ENCODE results near the gene CDK14.
A peak's percentile ranks its signal among the peaks of the same experiment; 100 is the strongest.

Gene CDK14

DNA sequence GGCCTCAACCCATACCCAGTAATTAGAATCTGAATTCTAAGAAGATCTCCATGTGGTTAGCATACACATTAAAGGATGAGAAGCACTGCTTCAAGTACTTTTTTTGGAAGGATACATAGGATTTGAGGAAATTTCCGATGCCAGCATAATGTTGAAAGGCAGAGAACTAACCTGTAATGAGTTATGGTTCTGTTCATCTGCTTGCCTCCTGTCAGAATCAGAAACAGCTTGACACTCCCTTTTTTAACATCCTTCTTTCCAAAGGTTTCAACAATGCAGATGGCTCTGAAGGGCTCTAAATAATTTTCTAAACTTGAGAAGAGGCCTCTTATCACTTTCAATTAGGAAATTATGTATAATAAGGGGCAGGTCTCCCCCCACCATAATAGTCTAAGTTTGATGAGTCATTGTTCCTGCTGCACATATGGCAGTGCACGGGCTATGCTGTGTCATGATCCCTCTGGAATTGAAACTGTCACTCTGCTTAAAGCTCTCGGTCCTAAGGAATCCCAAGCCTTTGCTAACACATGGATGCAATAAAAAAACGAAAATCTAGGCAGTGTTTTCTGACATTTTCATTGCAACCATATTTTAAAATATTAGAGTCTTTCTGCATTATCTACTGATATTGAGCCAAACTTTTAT lies 376.9 kb downstream of the CDK14 start:
- DNase-seq, result no peak

DNA sequence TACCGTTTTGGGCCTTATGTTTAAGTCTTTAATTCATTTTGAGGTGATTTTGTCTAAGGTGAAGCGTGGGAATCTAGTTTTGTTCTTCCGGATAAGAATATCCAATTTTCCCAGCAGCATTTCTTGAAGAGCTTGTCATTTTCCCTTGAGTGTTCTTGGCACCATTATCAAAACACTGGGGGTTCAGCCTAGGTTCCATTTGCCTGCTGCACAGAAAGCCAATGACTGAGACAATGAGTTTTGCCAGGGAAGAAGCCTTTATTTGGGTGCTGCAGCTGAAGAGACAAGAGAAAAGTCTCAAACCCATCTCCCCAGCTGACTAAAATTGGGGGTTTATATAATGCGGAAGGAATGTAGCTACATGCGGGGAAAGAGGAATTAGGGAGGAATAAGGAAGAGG lies 380.9 kb downstream of the CDK14 start:
- no peak for DNase-seq

DNA sequence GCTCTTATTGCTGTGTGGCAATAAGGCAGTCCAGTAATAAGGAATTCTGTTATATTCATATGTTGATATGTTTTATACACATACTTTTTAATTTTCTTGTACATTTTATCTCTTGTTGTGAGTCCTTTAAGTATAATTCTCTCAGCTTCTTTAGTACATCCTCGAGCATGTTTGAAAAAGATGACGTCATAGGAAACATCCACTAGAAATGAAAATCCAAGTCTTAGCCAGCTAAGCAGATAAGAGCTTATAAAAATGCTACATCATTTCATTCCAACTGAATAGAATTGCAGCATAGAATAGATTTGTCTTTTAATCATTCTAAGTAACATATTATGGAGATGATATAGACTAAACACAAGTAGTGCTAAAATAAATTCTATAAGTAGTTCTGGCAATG lies 384.4 kb downstream of the CDK14 start:
- DNase-seq, result no peak

DNA sequence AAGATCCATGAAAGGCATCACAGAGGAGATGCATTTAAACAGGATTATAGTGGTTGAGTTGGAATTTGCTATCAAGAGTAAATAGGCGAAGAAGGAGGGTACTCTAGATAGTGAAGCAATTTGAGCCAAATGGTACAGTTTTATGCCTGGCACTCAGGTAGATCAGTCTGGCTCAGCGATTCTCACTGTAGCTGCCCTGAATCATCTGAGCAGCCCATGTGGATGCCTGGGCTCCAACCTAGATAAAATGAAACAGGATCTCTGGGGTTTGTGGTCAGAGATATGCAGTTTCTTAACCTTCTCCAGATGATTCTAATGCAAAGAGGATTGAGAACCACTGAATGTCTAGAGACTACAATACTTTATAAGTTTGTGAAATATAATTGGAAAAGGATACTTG lies 386.1 kb downstream of the CDK14 start:
- DNase-seq, result no peak

DNA sequence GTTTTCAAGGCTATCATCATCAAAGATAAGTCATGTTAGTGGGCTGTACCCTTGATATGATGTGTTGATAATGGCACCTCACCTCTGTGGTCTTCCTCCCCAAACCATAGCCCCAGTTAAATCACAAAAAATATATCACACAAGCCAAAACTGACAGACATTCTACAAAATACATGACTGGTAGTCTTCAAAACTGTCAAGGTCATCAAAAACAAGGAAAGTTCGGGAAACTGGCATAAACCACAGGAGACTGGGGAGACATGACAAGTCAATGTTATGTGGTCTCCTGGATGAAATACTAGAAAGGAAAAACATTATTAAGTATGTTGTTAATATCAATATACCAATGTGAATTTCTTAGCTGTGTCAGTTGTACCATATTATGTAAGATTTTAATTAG lies 388.6 kb downstream of the CDK14 start:
- DNase-seq, result no peak

DNA sequence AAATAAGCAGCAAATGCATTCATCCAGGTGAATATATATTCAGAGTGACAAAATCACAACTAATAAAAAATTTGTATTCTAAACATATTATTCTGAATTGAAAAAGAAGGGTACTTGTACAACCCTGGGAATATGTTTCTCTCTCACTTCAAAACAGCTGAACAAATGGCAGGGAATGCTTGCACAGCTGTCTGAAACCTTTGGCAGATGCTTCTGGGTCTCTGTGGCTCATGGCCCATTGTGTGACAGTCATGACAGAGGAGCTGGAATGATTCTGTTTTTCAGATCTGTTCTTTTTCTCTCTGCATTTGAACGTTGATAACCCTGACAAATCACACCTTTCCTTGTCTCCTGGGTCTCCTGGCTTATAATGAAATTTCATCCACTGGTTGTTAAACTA lies 392.4 kb downstream of the CDK14 start:
- peak; percentile 32 for DNase-seq

DNA sequence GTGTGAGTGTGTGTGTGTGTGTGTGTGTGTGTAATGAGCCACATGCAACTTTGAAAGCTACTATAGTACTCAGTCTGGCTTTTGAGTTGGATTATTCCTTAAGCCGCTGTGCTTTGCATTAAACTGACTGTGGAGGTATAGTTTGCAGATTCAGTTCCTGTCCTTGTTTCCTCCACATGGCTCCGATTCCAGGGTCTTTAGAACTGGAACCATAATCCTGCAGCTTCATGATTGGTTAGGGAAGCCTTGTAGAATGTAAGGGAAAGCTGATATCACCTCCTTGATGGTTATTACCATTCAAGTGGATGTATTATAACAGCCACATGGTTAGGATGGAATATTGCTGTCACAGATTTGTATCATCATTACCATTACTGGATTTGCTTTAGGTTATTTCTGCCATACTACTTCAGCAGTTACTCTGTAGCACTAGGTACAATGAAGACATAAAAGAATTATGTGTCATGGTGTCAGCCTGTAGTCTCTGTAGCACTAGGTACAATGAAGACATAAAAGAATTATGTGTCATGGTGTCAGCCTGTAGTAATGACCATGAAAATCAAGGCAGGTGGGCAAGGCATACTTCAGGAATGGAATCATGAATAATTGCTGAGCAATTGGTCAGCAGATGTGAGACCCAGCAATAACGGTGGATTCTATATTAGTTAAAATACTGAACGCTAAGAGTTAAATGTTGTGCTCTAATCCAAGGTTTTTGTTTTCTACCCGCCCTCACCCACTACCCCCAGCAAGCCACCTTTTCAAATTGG lies 393.1 kb downstream of the CDK14 start:
- DNase-seq, result peak; percentile 0

DNA sequence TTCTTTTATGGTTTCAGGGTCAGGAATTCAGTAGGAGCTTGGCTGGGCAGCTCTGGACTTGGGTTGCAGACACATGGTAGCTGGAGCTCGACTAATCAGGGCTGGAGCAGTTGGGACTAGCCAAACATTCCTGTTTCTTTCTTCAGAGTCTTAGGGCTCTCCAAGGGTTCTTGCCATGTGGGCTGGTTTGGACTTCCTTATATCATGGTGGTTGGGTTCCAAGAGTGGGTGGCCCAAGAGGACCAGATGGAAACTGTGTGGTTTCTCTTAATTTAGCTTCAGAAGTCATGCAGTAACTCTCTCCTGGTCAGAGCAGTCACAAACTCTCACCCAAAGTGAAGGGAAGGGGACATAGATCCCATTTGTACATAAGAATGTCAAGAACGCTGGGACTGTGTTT lies 398.0 kb downstream of the CDK14 start:
- no peak for DNase-seq

DNA sequence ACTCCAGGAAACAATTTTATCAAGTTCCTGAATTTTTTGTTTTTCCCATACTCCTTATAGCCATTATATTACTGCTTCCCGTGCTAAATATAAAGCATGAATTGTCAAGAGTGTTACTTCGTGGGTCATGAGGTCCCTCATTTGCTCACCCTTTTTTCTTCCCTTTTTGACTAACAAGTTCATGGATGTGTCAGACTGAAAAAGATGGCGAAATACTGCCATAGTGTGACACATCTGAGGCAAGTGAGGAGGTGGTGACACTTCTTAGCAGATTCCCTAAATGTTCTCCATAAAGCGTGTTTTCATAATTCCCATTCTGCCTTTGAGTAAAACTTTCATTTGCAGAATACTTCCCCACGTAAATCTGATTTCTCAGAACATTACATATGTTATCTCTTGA lies 398.5 kb downstream of the CDK14 start:
- no peak for DNase-seq

DNA sequence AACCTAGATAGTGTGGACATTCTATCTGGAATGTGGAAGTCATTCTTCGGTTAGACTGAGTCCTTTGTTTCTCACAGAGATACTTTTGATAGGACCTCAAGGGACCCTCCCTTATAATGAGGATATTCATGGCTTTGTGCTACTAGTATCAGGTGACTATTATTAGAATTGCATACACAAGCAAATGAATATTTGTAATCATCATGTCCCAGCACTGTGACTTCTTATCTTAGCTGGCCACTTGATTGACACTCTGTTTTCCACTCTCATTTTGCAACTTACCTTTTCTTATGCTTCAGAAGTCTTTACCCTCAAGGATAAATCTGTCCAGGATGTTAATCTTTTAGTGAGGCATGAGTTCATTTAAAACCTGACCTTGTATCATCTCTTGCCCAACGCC lies 399.9 kb downstream of the CDK14 start:
- DNase-seq, result no peak

DNA sequence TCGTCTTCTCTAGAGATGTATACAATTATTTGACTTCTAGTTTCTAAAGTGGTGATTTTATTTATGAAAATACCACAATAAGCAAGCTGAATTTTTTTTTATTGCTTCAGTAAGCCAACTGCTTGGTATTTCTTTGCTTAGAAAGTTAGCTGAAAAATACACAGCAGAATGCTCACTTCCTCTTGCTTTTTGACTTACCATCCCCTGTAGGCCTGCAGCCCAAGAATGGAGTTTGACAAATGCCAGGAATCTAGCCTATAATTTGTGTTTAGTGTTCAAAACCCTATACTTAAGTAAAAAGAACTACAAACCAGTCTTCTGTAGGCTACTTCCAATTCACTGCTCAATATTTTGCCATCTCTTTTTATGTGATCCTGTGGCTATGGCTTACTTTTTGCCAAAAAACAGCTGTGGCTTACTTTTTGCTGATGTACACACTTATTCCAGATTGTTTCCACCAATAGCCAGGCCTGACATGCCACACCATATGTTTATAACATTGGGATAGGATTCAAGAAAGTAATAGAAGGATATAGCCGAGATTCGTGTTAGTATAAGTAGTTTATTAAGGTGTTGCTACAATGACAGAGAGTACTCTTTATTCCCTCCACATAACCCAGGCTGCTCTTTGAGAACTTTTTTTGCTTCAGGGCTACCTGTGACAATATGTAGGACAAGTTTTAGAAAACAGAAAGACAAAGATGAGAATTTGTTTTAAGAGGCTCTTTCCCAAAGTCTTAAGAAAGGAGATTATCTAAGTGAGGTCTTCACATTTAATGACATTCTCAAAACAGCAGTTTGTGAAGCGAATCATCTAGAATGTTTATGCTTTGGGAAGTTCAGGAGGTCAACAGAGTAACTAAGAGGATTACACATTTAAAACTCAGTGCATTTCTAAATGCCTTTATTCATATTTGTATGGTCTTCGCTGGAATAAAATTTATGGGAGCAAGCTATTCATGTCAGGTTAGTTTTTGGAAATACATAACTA lies 404.2 kb downstream of the CDK14 start:
- DNase-seq, result no peak

DNA sequence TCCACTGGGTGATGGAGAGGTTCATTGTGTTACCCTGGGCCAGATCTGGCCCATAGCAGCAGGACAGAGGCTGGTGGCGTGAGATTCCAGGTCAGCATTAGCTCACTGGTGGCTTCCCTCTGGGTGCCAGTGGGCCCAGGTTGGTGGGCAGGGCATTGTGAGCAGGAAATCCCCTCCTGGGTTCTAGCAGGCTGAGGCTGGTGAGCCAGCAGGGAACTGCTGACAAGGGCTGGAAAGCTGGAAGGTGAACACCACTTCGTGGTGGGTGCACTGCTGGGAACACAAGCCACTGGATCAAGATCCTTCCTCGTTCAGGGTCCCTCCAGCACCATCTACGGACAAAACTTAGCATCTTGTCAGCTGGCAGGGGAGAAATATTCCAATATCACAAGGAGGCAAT lies 408.9 kb downstream of the CDK14 start:
- DNase-seq, result no peak

DNA sequence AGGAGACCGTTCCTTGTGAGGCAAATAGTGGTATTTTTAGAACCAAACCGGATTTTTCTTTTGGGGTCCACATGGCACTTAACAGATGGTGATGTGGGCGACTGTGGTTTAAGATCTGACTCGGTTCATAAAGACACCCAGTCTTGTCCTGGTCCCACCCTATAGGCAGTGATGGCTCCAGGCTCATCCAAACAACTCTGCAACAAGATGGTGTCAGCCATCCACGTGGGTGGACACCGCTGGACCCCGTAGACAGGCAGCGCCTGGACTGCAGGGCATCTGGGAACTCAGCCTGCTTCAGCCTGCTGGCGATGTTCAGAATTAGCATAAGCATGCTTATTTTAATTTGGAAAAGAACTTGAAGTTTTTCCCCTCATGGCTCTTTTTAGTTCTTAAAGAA lies 409.7 kb downstream of the CDK14 start:
- DNase-seq, result no peak

DNA sequence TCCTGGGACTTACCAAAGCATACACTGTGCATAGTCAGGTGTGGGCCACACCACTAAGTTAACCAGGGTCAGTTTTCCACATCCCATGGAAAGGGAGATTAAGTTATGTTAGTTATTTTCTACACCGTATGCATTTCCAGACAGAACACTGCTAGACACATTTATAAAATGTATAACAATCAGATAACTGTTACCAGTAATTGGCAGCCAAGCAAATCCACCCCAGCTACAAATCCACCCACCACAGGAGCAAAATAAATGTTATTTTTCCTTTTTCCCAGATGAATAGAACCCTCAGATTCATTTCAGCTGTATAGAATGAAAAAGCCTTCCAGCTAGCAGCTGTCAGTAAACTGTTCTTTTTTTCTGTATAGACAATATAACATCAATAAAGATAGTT lies 411.2 kb downstream of the CDK14 start:
- DNase-seq, result no peak

DNA sequence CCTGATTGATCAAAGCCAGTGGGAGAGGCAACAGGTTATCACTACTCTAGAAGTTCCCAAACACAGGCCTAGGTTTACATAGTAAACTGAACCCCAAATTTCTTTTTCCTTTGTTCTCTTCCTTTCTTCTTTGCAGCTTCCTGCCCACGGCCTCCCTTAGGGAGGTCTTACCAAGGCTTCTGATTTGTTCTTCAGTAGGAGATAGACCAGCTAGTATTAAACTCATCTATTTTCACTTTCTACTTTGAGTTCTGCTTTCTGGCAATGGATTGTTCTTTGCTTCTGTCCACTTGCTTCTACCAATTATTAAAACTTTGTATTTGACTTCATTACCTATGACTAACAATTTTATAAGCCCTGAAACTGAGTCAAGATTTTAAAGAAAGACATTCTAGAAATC lies 417.0 kb downstream of the CDK14 start:
- DNase-seq, result no peak

DNA sequence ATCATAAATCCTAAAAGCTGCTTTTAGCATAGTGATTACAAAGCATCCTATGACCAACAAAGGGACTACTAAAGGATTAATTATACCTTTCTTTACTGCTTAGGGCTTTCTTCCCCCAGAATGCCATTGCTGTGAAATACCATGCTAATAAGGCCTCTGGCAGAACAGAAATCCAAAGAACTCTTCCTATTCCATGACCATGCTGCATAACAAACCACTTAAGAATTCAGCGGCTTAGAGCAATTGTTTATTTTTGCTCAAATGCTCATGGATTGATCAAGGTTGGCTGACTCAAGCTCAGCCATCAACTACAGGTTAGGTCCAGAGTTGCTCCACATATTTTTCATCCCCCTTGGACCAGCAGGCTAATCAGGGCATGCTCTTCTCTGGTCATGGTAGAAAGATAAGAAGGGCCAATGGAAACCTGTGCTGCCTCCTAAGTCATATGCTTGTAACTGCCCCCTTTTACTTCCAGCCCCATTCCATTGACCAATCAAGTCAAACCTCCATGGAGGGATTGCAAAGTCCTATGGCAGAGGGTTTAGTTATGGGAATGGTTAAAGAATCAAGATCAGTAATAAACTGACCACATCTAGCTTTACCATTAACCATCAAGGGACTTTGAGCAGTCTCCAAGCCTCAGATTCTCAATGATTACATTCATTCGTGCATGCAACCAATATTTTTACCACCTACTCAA lies 423.7 kb downstream of the CDK14 start:
- DNase-seq, result no peak

DNA sequence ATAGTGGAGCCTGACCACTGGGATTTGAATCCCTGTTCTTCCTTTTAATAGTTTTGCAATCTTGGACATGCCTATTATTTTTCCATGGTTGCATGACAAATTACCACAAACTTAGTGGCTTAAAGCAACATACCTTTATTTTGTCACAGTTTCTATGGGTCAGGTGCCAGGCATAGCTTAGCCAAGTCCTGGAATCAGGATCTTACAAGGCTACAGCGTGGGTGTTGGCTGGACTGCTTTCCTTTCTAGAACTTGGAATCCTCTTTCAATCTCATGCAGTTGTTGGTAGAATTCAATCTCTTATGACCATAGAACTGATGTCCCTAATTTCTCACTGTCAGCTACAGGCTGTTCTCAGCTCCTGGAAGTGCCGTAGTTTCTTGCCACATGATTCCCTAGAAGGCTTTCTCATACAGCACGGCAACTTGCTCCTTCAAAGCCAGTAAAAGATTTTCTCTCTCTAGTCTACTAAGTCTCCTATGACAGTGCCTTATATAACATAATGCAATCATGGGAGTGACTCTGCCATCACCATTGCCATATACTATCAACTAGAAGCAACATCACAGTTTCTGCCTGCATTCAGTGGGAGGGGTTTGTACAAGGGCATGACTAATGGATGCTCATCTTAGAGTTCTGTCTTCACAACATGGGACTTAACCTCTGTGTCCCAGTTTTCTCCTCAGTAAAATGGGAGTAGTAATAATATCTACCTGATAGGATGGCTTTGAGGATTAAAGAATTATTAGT lies 424.7 kb downstream of the CDK14 start:
- no peak for DNase-seq

DNA sequence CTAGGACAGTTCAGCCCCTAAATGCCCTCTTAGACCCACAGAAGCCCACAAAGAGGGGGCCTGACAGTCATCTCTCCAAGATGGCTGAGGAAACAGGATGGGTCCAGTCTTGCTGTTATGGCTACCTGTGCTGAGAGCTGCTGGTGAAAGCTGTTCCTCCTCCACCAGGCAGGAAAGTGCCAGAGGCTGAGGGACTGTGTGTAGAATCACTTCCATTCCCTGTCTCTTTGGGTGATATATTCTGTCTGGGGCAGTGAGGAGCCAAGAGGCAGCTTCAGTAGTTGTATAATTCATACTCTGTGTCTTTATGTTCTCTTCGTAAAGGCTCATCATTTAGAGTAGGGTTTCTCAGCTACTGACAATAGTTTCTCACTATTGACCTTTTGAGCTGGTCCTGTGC lies 425.8 kb downstream of the CDK14 start:
- DNase-seq, result no peak

DNA sequence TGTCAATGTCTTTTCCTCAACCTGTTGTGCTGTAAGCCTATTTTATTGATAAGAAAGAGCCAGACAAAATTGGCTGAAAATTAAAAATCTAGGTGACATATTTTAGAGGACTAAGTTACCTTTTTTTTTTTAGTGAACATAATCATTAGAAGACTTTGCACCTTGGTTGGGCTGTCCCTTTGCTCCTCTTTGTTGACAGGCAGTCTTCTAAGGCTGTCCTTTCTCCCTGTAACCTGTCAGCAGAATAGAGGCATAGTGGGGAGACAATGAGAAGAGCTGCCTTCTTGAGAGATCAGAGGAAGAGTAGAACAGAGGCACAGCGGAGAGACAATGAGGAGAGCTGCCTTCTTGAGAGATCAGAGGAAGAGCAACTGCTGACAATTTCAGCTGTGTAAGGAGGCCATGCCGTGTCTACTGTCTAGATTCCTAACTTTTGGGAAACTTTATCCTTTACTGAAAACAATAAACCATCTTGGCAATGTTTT lies 429.8 kb downstream of the CDK14 start:
- DNase-seq, result no peak

DNA sequence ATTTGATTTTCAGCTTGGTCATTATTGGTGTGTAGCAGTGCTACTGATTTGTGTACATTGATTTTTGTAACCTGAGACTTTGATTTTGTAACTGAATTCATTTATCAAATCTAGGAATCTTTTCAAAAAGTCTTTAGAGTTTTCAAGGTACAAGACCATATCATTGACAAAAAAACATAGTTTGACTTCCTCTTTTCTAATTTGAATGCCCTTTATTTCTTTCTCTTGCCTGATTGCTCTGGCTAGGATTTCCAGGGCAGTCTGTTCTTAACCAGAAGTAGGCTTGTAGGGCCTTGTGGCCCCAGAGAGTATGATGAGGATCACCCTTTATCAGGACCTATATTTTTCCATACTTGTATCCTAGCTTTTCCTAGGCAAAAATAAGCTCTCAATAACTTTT lies 433.6 kb downstream of the CDK14 start:
- no peak for DNase-seq

DNA sequence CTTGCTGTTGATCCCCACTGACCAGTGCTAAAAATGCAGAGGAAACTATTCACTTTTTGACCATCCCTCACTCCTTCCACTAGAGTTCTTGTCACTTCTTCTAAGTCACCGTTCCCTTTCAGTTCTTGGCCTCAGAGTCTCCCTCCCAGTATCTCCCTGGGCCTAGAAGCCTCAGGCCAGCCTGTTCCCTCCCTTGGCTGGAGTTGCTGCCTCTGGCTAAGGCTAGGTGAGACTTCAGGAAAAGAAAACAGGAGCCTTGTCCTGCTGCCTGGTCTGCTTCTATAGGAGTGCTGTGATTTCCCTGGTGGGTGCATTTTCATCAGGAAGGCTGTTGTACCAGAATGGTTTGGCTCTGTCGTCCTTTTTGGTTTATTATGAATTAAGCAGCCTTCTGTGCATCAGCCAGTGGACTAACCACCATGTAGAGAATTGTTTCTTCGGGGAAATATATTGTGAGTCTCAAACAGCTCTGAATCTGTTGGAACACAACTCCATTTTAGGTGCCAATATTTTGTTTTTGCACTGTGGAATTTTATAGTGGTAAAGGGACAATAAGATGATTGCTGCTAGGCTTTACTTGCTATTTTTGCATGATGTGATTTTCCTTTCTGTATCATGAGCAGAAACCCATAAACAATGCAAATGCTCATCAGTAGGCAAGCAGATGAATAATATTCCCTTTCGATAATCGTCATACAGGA lies 434.7 kb downstream of the CDK14 start:
- no peak for DNase-seq
